Measurements from ENCODE around the gene CKLF. TPM values are rescaled to one million over a fixed set of nuclear protein-coding genes. Genes with fewer than 3 reads are reported as not detected.

Gene CKLF
- total and polyA plus RNA-seq, 7 donors, result 24.1 to 57.4 (median 46.7) TPM

GRCh38 chr16:66554021-66554420, 1.6 kb downstream of the CKLF start:
- 86 to 92% methylated on average over 3 of the region's 3 CpGs for WGBS, 2 donors
- H3K27me3 ChIP-seq, result no peaks in the 10 kb centered on the region
- no peak for TF ChIP-seq POLR2A (IDR thresholded peaks at IDR 0.05)
- no peak for TF ChIP-seq CTCF (IDR thresholded peaks at IDR 0.05)
- TF ChIP-seq EP300 (IDR thresholded peaks at IDR 0.05), result no peak
- TF ChIP-seq POLR2AphosphoS5 (IDR thresholded peaks at IDR 0.05), result no peak
- no peak for DNase-seq
- H3K9me3 ChIP-seq, result no peaks in the 10 kb centered on the region
- H3K4me1 ChIP-seq, result peaks cover 0 to 48% (median 37%) of the 10 kb centered on the region in 4 donors
- H3K4me3 ChIP-seq, result peak overlapping the region in 1 of 4 donors; percentile 63
- H3K36me3 ChIP-seq, result peaks cover 0 to 8% (median 0%) of the 10 kb centered on the region in 4 donors
- H3K27ac ChIP-seq, result no peak overlapping the region
- intact Hi-C loops (cut with DNase I), result loop anchor here (5.0 to 10.0 kb wide), 3 partner anchors 53 to 323 kb away; partner anchors contain the start of gene DYNC1LI2

- intact Hi-C loops (cut with DNase I), result loop anchor here (5.0 to 10.0 kb wide), 3 partner anchors 53 to 323 kb away; partner anchors contain the start of gene DYNC1LI2
- Histone ChIP-seq H3K36me3 (peaks cover 0 to 13% (median 0%) of the 10 kb centered on the region in 4 donors), H3K4me3 (no peak overlapping the region), H3K27ac (no peak overlapping the region), H3K4me1 (peaks cover 0 to 44% (median 34%) of the 10 kb centered on the region in 4 donors), H3K9me3 (no peaks in the 10 kb centered on the region), H3K27me3 (no peaks in the 10 kb centered on the region)
- TF ChIP-seq POLR2A (IDR thresholded peaks at IDR 0.05), result no peak
- no peak for TF ChIP-seq CTCF (IDR thresholded peaks at IDR 0.05)
- TF ChIP-seq POLR2AphosphoS5 (IDR thresholded peaks at IDR 0.05), result no peak
- no peak for TF ChIP-seq EP300 (IDR thresholded peaks at IDR 0.05)
- no peak for DNase-seq
- 75 to 83% methylated on average over 6 of the region's 6 CpGs for WGBS, 2 donors
These were observed 2.1 kb downstream of the CKLF start for GRCh38 chr16:66554495-66554894.

GRCh38 chr16:66560107-66560506, 7.7 kb downstream of the CKLF start:
- TF ChIP-seq CTCF (IDR thresholded peaks at IDR 0.05), result no peak
- TF ChIP-seq POLR2AphosphoS5 (IDR thresholded peaks at IDR 0.05), result no peak
- TF ChIP-seq EP300 (IDR thresholded peaks at IDR 0.05), result no peak
- no peak for TF ChIP-seq POLR2A (IDR thresholded peaks at IDR 0.05)
- H3K9me3 ChIP-seq, result no peaks in the 10 kb centered on the region
- H3K36me3 ChIP-seq, result peaks cover 0 to 42% (median 0%) of the 10 kb centered on the region in 4 donors
- DNase-seq, result no peak
- no peaks in the 10 kb centered on the region for H3K27me3 ChIP-seq
- no peak overlapping the region for H3K4me3 ChIP-seq
- intact Hi-C loops (cut with DNase I), result no loop called here
- H3K27ac ChIP-seq, result no peak overlapping the region
- H3K4me1 ChIP-seq, result peaks cover 0 to 6% (median under 1%) of the 10 kb centered on the region in 4 donors
- 81 to 86% methylated on average over 1 of the region's 1 CpG for WGBS, 2 donors

- Histone ChIP-seq H3K36me3 (peaks cover 0 to 56% (median 4%) of the 10 kb centered on the region in 4 donors), H3K27me3 (no peaks in the 10 kb centered on the region), H3K4me1 (no peaks in the 10 kb centered on the region), H3K9me3 (no peaks in the 10 kb centered on the region), H3K27ac (no peak overlapping the region), H3K4me3 (no peak overlapping the region)
- no peak for TF ChIP-seq POLR2A (IDR thresholded peaks at IDR 0.05)
- TF ChIP-seq EP300 (IDR thresholded peaks at IDR 0.05), result no peak
- TF ChIP-seq CTCF (IDR thresholded peaks at IDR 0.05), result no peak
- TF ChIP-seq POLR2AphosphoS5 (IDR thresholded peaks at IDR 0.05), result no peak
- DNase-seq, result no peak
- WGBS, 2 donors, result 81 to 89% methylated on average over 3 of the region's 3 CpGs
- intact Hi-C loops (cut with DNase I), result no loop called here
These were observed 9.2 kb downstream of the CKLF start for GRCh38 chr16:66561381-66562080.
